ENCODE measurements around the gene DNAJB1.
A peak's percentile ranks its signal among the peaks of the same experiment; 100 is the strongest.

DNAJB1 gene

DNA sequence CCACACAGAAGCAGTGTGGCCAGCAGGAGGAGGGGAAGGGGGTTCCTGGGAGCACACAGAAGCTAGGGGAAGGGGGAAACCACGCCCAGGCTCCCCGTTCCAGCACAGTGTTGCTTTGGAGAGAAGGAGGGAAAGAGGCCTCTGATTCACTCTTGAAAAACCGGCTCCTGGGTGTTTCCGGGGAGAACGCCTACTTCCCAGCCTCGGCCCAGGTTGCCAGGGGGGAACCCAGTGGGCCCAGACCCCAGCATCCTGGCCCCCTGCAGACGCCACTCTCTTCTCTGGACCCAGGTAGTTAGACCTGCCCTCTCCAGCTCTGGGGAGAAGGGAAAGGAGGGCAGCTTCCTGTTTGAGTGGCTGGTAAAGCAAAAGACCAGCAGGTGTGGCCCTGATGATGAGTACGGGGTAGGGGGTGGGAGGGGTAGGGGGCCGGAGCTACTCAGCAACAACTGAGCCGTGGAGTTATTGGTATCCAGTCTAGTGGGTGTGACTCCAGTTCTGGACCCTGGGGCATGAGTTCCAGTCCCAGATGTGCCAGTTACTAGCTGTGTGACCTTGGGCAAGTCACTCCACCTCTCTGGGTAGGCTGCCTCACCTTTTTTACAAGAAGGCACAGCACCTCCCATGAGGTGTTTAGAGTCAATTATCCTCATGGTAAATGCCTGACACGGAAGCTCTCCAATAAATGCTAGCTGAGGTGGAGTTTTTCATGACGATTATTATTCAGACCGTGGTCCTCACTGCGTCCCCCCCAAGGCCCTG is 23.1 kb downstream of the DNAJB1 start:
- DNase-seq, result no peak

- no peak for DNase-seq
Observed at GRCh38 chr19:14494411-14494810, 23.8 kb downstream of the DNAJB1 start.

DNA sequence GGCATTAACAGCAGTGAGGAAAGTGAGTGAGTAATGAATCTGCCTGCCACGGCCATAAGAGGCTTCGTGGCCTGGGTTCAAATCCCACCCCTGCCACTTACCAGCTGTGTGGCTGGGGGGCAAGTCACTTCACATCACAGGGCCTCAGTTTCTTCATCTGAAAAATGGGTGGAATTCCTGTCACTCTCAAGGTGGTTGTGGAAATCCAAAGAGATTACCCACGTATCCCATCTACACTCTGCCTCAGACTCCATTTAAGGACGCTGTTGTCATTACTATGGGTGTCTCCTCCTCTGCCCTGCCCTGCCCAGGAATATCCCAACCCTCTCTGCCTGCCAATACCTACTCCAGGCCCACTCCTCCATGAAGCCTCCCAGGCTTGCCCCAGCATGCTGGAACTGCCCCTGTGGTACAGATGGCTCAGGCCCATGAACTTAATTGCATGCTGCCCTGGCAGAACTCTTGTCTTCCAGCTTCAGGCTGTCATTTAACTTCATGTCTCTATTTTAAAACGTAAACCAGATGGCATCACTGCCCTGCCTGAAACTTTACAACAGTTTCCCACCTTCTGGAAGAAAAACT is 25.4 kb downstream of the DNAJB1 start:
- DNase-seq, result no peak

DNA sequence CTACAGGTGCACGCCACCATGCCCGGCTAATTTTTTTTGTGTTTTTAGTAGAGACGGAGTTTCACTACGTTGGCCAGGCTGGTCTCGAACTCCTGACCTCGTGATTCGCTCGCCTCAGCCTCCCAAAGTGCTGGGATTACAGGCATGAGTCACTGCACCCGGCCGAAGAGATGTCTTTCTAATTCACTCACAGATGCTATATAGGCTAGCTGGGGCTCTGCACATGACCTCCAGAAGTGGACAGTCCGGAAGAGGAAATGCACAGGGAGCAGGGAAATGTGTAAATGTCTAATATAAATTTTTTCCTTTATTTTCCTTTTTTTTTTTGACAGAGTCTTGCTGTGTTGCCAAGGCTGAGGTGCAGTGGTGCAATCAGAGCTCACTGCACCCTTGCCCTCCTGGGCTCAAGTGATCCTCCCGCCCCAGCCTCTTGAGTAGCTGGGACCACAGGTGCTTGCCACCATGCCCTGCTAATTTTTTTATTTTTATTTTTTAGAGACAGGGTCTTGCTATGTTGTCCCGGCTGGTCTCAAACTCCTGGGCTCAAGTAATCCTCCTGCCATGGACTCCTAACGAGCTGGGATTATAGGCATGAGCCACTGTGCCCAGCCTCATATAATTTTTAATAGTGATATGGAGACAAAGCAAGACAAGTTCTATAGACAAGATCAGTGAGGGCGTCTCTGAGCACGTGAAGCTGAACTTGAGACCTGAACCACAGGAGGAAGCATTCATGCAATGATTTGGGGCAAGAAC is 30.6 kb downstream of the DNAJB1 start:
- DNase-seq, result no peak

- DNase-seq, result no peak
Observed at GRCh38 chr19:14482172-14482941, 35.8 kb downstream of the DNAJB1 start.

GRCh38 chr19:14480700-14481079 is 37.5 kb downstream of the DNAJB1 start:
- no peak for DNase-seq

DNA sequence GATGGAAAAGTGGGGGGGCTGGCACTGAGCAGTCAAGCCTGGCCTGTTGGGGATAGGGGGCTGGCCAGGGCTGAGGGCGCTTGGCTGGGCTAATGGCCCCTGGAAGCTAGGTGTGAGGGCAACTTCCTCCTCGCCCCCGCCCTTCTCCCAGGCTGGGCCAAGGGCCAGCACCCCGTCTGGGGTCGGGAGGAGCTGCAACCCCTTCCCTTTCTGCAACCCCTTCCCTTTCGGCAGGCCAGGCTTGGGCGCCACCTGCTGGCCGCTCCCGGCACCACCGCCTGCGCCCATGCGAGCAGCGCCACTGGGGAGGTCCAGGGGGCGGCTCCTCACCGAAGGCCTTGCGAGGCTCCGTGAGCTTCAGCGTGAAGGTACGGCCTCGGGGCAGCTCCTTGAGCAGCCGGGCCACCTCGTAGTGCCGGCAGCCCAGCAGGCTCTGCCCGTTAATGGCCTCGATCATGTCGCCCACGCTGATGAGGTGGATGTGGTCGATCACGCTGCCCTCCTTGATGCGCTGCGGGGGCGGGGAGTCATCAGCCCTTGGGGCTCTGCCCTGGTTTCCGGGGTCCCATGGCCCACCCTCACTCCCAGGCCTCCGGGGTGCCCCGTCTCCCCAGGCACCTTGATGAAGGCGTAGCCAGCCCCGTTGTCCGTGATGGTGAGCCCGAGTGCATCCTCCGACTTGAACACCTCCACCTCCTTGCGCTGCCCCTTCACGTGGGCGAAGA is 38.1 kb downstream of the DNAJB1 start:
- DNase-seq, result no peak

GRCh38 chr19:14479309-14479974 is 38.8 kb downstream of the DNAJB1 start:
- DNase-seq, result no peak

GRCh38 chr19:14478113-14478545 is 40.1 kb downstream of the DNAJB1 start:
- DNase-seq, result no peak

GRCh38 chr19:14477418-14478112 is 40.6 kb downstream of the DNAJB1 start:
- DNase-seq, result no peak

GRCh38 chr19:14476673-14477401 is 41.4 kb downstream of the DNAJB1 start:
- no peak for DNase-seq

GRCh38 chr19:14476327-14476672 is 41.9 kb downstream of the DNAJB1 start:
- DNase-seq, result no peak

DNA sequence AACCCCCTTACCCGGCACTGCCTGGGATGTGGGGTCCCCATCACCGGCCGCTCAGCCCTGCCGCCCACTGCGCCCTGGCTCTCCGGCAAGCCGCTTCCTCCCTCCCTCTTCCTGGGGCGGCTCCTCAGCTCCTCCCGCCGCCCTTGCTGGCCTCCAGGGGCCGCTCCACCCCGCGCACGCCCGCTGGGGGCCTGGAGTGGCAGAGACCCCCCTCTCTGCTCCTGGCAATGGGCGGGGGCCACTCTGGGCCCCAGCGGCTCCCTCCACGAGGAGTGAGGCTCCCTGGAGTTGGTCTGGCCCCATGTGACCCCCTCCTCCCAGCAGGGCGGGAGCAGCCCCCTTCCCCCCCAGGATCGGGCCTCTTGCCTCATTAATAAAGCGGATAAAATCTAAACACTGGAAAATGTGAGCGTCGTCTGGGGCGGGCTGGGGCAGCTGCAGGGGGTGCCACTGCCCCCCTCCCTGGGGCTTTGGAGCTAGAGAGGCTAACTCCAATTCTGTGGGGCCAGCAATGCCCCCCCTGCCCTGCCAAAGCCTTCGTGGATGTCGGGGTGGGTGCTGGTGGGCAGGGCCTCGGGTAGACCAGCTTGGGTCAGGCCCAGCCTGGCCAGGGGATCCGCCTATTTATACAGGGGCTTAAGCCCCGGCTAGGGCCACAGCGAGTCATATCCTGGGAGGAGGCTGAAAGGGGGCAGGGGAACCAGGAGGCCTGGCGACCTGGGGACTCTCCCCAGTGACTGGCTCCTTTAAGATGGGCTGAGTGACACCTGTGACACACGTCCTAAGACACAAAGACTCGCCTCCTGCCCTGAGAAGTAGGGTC is 42.7 kb downstream of the DNAJB1 start, which contains the start of gene PTGER1:
PTGER1 (minus strand) TSS at position 104 of the 823 bp plus-strand sequence. CDS start 1,034 bp downstream, outside the sequence.
- DNase-seq, result no peak

- DNase-seq, result no peak
Observed at GRCh38 chr19:14474827-14475226, 43.4 kb downstream of the DNAJB1 start.

GRCh38 chr19:14473978-14474578 is 44.1 kb downstream of the DNAJB1 start:
- DNase-seq, result no peak

GRCh38 chr19:14473073-14473977 is 44.9 kb downstream of the DNAJB1 start:
- no peak for DNase-seq

GRCh38 chr19:14472202-14472938 is 45.8 kb downstream of the DNAJB1 start:
- DNase-seq, result peak; percentile 41
